Sciatic nerve (tissue), 2 donors: ENCODE measurements around the gene ARSG. TPM values are rescaled to one million over a fixed set of nuclear protein-coding genes. Genes with fewer than 3 reads are reported as not detected.
"Not testable (repeated sequence)": the region's sequence is repeated elsewhere in the genome, so short reads cannot be mapped to it uniquely, and the experiment has no call there.

Experiments used
- ATAC-seq: fragments of 200-7000 bp; cut with Tn5 transposase; one replicate; pipeline ENCODE4 v1.9.1; 2020; ENCODE audit warnings: mild to moderate bottlenecking, moderate library complexity
- DNase-seq: peaks from one replicate; pipeline ENCODE4 v3.0.0-alpha.2; 2020; ENCODE audit warnings: low spot score
- intact Hi-C: fragments of 100-400 bp; cut with DNase I; formaldehyde crosslinking; loops from one replicate; pipeline ENCODE4 v1.14.2; 2022
- total RNA-seq: library from RNA; stranded (reverse); fragmentation: NEBNext Ultra II Directional; extraction: Animal tissue kit (Norgen Biotek cat#: 25700); gene quantifications from one replicate; pipeline ENCODE4 v1.2.1, GENCODE V29; 2021
- donor health status: DM: no; HTN: no; CAD: no.
- donor health status: DM: no; HTN: no; CAD: no.

ARSG gene
- total RNA-seq, 1 donor from 2014 or later = 7.0 TPM

GRCh38 chr17:68403122-68403521, 111.8 kb downstream of the ARSG start:
- ATAC-seq (no peak), DNase-seq (no peak)
- intact Hi-C loops = no loop called here

- ATAC-seq, DNase-seq, intact Hi-C loops: not testable (repeated sequence)
Observed at GRCh38 chr17:68403837-68404236, 112.5 kb downstream of the ARSG start.

GRCh38 chr17:68407656-68408055, 116.4 kb downstream of the ARSG start:
- DNase-seq, ATAC-seq, intact Hi-C loops: not testable (repeated sequence)

GRCh38 chr17:68413597-68414560, 122.6 kb downstream of the ARSG start:
- DNase-seq, intact Hi-C loops, ATAC-seq: not testable (repeated sequence)

- DNase-seq, intact Hi-C loops, ATAC-seq: not testable (repeated sequence)
Observed at GRCh38 chr17:68414901-68415300, 123.6 kb downstream of the ARSG start.

GRCh38 chr17:68417317-68417716, 126.0 kb downstream of the ARSG start:
- intact Hi-C loops = no loop called here
- DNase-seq = no peak
- ATAC-seq = no peak

- intact Hi-C loops = no loop called here
- DNase-seq (no peak), ATAC-seq (no peak)
Observed at GRCh38 chr17:68418876-68419275, 127.6 kb downstream of the ARSG start.

GRCh38 chr17:68420065-68420464, 128.8 kb downstream of the ARSG start:
- intact Hi-C loops = no loop called here
- no peak for ATAC-seq
- no peak for DNase-seq

GRCh38 chr17:68421486-68421885, 130.2 kb downstream of the ARSG start:
- intact Hi-C loops = no loop called here
- DNase-seq (peak; percentile 33), ATAC-seq (no peak)

- intact Hi-C loops = no loop called here
- no peak for ATAC-seq
- peak; percentile 27 for DNase-seq
Observed at GRCh38 chr17:68422821-68423220, 131.5 kb downstream of the ARSG start.

GRCh38 chr17:68423251-68423650, 132.0 kb downstream of the ARSG start:
- intact Hi-C loops = no loop called here
- no peak for DNase-seq
- no peak for ATAC-seq

- intact Hi-C loops = no loop called here
- ATAC-seq = no peak
Observed at GRCh38 chr17:68424203-68424602, 132.9 kb downstream of the ARSG start.

GRCh38 chr17:68424861-68425260, 133.6 kb downstream of the ARSG start:
- DNase-seq (peak; percentile 36), ATAC-seq (no peak)
- intact Hi-C loops = no loop called here

More at GRCh38 chr17:68424203-68424602, 132.9 kb downstream of the ARSG start:
- DNase-seq = peak; percentile 47

- DNase-seq = peak; percentile 48
- no peak for ATAC-seq
- intact Hi-C loops = no loop called here
Observed at GRCh38 chr17:68425979-68426378, 134.7 kb downstream of the ARSG start.

GRCh38 chr17:68427575-68427974, 136.3 kb downstream of the ARSG start:
- peak; percentile 42 for DNase-seq
- intact Hi-C loops = no loop called here
- peak; percentile 10 for ATAC-seq

GRCh38 chr17:68428498-68429172, 137.3 kb downstream of the ARSG start:
- ATAC-seq (peak; percentile 33), DNase-seq (peak; percentile 37)
- intact Hi-C loops = no loop called here

- ATAC-seq = no peak
- intact Hi-C loops = no loop called here
Observed at GRCh38 chr17:68429881-68430280, 138.6 kb downstream of the ARSG start.

GRCh38 chr17:68431045-68431608, 139.8 kb downstream of the ARSG start:
- intact Hi-C loops = no loop called here
- ATAC-seq (no peak), DNase-seq (no peak)

More at GRCh38 chr17:68429881-68430280, 138.6 kb downstream of the ARSG start:
- no peak for DNase-seq

GRCh38 chr17:68431661-68432071, 140.4 kb downstream of the ARSG start:
- DNase-seq (peak; percentile 53), ATAC-seq (no peak)
- intact Hi-C loops = no loop called here
